Gastrocnemius medialis (tissue), 4 donors: ENCODE results near the gene HUNK.

ENCODE experiments used
- POLR2A ChIP-seq, 2 donors: fragments of 450-650 bp; IDR thresholded peaks; one replicate each; pipeline ENCODE4 v1.6.1; 2017; ENCODE audit warnings: antibody characterized with exemption in 2 of 2, mild to moderate bottlenecking in 2 of 2, moderate library complexity in 2 of 2
- TF ChIP-seq, protein P1 (sequence below), 5 experiments: fragments of 450-650 bp in 3 of 5; fragments of 200-600 bp in 2 of 5; sonication (generic) in 2 of 5; IDR thresholded peaks in 4 of 5; conservative IDR thresholded peaks in 1 of 5; 1 replicate in 4 of 5; 2 replicates in 1 of 5; pipeline ENCODE4 v1.5.1; 2016 to 2019; ENCODE audit warnings: antibody characterized with exemption in 5 of 5, mild to moderate bottlenecking in 3 of 5, moderate library complexity in 3 of 5

GRCh38 chr21:31952828-31953227 is 80.0 kb downstream of the HUNK start:
- TF ChIP-seq, protein P1, sequence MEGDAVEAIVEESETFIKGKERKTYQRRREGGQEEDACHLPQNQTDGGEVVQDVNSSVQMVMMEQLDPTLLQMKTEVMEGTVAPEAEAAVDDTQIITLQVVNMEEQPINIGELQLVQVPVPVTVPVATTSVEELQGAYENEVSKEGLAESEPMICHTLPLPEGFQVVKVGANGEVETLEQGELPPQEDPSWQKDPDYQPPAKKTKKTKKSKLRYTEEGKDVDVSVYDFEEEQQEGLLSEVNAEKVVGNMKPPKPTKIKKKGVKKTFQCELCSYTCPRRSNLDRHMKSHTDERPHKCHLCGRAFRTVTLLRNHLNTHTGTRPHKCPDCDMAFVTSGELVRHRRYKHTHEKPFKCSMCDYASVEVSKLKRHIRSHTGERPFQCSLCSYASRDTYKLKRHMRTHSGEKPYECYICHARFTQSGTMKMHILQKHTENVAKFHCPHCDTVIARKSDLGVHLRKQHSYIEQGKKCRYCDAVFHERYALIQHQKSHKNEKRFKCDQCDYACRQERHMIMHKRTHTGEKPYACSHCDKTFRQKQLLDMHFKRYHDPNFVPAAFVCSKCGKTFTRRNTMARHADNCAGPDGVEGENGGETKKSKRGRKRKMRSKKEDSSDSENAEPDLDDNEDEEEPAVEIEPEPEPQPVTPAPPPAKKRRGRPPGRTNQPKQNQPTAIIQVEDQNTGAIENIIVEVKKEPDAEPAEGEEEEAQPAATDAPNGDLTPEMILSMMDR (IDR thresholded peaks at IDR 0.05 in 4 of 5, conservative IDR thresholded peaks at IDR 0.05 in 1 of 5): no peak
- TF ChIP-seq POLR2A (IDR thresholded peaks at IDR 0.05): no peak
